ENCODE results near the gene GOLT1B. TPM values are rescaled to one million over a fixed set of nuclear protein-coding genes. Genes with fewer than 3 reads are reported as not detected.

Gene GOLT1B
- polyA plus RNA-seq, 1 of the 3 experiments (the other 2 are of a cell fraction) = 7.9 TPM

DNA sequence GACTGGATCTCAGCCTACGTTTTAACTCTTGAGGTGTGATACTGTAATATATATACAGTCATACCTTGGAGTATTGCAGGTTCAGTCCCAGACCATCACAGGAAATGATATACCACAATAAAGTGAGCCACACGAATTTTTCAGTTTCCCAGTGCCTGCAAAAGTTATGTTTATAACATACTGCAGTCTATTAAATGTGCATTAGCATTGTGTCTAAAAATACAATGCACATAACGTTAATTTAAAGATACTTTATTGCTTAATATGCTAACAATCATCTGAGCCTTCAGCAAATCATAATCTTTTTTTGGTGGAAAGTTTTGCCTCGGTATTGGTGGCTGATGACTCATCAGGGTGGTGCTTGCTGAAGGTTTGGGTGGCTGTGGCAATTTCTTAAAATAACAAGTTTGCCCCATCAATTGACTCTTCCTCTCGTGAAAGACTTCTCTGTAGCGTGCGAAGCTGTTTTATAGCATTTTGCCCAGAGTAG, 45.3 kb upstream of the GOLT1B start:
- no peak overlapping the region for H3K9ac ChIP-seq
- TF ChIP-seq NRF1 (IDR thresholded peaks at IDR 0.05; ENCODE audit: low read depth, low read length) (no peak), RCOR1 (IDR thresholded peaks at IDR 0.05; ENCODE audit: low read length) (no peak), SMC3 (IDR thresholded peaks at IDR 0.05; ENCODE audit: low read depth, low read length) (no peak), RXRA (IDR thresholded peaks at IDR 0.05; ENCODE audit: borderline replicate concordance, low read depth) (no peak), ELF1 (IDR thresholded peaks at IDR 0.05) (no peak), MEF2A (IDR thresholded peaks at IDR 0.05; ENCODE audit: borderline replicate concordance, low read depth) (no peak), FOXJ3 (CRISPR knock-in tag; IDR thresholded peaks at IDR 0.05) (no peak), RFX5 (IDR thresholded peaks at IDR 0.05; ENCODE audit: low read length) (no peak), YY1 (IDR thresholded peaks at IDR 0.05; ENCODE audit: low read depth) (no peak), EZH2phosphoT487 (IDR thresholded peaks at IDR 0.05; ENCODE audit: borderline replicate concordance, low read depth) (no peak), CHD2 (IDR thresholded peaks at IDR 0.05; ENCODE audit: low read length, partially characterized antibody) (no peak), RAD21 (IDR thresholded peaks at IDR 0.05; ENCODE audit: low read length) (no peak), EP300 (IDR thresholded peaks at IDR 0.05; ENCODE audit: borderline replicate concordance in 1 of 2, low read depth in 1 of 2, low read length in 1 of 2) (no peak), TEAD4 (IDR thresholded peaks at IDR 0.05; ENCODE audit: borderline replicate concordance, insufficient read depth) (no peak), POLR2AphosphoS5 (IDR thresholded peaks at IDR 0.05; ENCODE audit: low read depth, low read length) (no peak), TAF1 (IDR thresholded peaks at IDR 0.05; ENCODE audit: borderline replicate concordance, low read depth, low read length) (no peak), SIN3A (IDR thresholded peaks at IDR 0.05; ENCODE audit: borderline replicate concordance, low read depth, low read length) (no peak)
- TF ChIP-seq, protein P1, sequence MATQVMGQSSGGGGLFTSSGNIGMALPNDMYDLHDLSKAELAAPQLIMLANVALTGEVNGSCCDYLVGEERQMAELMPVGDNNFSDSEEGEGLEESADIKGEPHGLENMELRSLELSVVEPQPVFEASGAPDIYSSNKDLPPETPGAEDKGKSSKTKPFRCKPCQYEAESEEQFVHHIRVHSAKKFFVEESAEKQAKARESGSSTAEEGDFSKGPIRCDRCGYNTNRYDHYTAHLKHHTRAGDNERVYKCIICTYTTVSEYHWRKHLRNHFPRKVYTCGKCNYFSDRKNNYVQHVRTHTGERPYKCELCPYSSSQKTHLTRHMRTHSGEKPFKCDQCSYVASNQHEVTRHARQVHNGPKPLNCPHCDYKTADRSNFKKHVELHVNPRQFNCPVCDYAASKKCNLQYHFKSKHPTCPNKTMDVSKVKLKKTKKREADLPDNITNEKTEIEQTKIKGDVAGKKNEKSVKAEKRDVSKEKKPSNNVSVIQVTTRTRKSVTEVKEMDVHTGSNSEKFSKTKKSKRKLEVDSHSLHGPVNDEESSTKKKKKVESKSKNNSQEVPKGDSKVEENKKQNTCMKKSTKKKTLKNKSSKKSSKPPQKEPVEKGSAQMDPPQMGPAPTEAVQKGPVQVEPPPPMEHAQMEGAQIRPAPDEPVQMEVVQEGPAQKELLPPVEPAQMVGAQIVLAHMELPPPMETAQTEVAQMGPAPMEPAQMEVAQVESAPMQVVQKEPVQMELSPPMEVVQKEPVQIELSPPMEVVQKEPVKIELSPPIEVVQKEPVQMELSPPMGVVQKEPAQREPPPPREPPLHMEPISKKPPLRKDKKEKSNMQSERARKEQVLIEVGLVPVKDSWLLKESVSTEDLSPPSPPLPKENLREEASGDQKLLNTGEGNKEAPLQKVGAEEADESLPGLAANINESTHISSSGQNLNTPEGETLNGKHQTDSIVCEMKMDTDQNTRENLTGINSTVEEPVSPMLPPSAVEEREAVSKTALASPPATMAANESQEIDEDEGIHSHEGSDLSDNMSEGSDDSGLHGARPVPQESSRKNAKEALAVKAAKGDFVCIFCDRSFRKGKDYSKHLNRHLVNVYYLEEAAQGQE (IDR thresholded peaks at IDR 0.05; ENCODE audit: low read depth, low read length) = no peak
- TF ChIP-seq, protein P2, sequence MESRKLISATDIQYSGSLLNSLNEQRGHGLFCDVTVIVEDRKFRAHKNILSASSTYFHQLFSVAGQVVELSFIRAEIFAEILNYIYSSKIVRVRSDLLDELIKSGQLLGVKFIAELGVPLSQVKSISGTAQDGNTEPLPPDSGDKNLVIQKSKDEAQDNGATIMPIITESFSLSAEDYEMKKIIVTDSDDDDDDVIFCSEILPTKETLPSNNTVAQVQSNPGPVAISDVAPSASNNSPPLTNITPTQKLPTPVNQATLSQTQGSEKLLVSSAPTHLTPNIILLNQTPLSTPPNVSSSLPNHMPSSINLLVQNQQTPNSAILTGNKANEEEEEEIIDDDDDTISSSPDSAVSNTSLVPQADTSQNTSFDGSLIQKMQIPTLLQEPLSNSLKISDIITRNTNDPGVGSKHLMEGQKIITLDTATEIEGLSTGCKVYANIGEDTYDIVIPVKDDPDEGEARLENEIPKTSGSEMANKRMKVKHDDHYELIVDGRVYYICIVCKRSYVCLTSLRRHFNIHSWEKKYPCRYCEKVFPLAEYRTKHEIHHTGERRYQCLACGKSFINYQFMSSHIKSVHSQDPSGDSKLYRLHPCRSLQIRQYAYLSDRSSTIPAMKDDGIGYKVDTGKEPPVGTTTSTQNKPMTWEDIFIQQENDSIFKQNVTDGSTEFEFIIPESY (IDR thresholded peaks at IDR 0.05; ENCODE audit: borderline replicate concordance, low read depth) = no peak
- ChIA-PET POLR2A (no interaction called here), CTCF (interaction anchor here (1.0 kb wide), 1 partner anchor 23 kb away, joined by 3 read pairs; no protein-coding TSS in a partner anchor)
- H4K20me1 ChIP-seq (ENCODE audit: insufficient read depth) = no peaks in the 10 kb centered on the region
- no peaks in the 10 kb centered on the region for H3K9me3 ChIP-seq
- H3K79me2 ChIP-seq (ENCODE audit: insufficient read depth) = no peaks in the 10 kb centered on the region
- WGBS (ENCODE audit: low lambda C conversion rate) = 71% methylated on average over 7 of the region's 7 CpGs
- H3K4me2 ChIP-seq = no peak overlapping the region
- H3K4me1 ChIP-seq (ENCODE audit: control insufficient read depth in 1 of 2, insufficient read depth in 2 of 2, low read depth in 1 of 2, low read length in 1 of 2) = peaks cover 0 to 4% of the 10 kb centered on the region in 2 experiments; a peak in 2 of 4 replicates
- H3K9me2 ChIP-seq = no peaks in the 10 kb centered on the region
- peaks cover 4% of the 10 kb centered on the region for H3F3A ChIP-seq (replicated peaks; ENCODE audit: insufficient read depth)
- no peak for DNase-seq
- no peak overlapping the region for H3K4me3 ChIP-seq (ENCODE audit: low read depth in 2 of 2, low read length in 1 of 2)
- no peaks in the 10 kb centered on the region for H3K27me3 ChIP-seq (ENCODE audit: insufficient read depth)
- H3K27ac ChIP-seq (ENCODE audit: low read depth in 2 of 2, low read length in 1 of 2) = no peak overlapping the region
- no peak overlapping the region for H2AFZ ChIP-seq (ENCODE audit: low read depth)
- peaks cover 47 to 56% of the 10 kb centered on the region in 2 experiments for H3K36me3 ChIP-seq (replicated peaks in 1 of 2; ENCODE audit: control insufficient read depth in 1 of 2, insufficient read depth in 2 of 2, low read length in 1 of 2)
